Measurements from ENCODE around the gene HRH1.
"Not testable (repeated sequence)": the region's sequence is repeated elsewhere in the genome, so short reads cannot be mapped to it uniquely, and the experiment has no call there.

Gene HRH1

DNA sequence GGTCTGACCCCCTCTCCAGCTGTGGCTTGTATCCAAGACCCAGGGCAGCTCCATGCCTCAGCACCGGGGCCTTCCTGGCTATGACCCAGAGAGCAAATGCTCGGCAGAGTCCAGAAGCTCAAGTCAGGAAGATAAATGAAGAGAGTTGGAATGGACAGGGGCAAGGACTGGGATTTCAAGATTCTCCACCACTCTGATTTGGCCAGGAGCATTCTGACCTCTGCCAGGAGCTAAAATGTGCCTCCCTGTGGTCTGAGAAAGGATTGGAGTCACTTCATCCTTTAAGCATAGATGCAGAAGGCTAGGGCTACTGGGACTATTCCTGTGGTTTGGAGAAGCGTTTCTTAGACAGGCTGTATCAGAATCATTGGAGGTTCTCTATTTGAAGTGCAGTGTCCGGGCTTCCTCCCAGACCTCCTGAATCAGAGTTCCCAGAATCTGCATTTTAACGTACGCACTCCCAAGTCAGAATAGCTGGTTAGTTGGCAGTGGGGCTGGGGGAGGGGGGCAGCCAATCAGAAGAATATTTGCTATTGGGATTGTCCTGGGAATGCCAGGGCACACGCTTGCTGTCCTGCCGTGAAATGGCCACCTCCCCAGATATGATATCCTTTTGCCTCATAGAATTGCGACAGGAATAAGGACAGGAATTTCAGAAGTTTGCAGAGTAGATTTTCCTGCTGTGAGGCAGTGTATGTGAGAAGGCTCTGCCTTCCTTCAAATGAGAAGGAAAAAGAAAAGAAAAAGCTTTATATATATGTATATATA is 57.4 kb downstream of the HRH1 start:
- no peak for DNase-seq
- H3K27ac Mint-ChIP-seq = no peak overlapping the region
- no peaks in the 10 kb centered on the region for H3K36me3 Mint-ChIP-seq (ENCODE audit: low read depth)
- TF ChIP-seq, protein P1, sequence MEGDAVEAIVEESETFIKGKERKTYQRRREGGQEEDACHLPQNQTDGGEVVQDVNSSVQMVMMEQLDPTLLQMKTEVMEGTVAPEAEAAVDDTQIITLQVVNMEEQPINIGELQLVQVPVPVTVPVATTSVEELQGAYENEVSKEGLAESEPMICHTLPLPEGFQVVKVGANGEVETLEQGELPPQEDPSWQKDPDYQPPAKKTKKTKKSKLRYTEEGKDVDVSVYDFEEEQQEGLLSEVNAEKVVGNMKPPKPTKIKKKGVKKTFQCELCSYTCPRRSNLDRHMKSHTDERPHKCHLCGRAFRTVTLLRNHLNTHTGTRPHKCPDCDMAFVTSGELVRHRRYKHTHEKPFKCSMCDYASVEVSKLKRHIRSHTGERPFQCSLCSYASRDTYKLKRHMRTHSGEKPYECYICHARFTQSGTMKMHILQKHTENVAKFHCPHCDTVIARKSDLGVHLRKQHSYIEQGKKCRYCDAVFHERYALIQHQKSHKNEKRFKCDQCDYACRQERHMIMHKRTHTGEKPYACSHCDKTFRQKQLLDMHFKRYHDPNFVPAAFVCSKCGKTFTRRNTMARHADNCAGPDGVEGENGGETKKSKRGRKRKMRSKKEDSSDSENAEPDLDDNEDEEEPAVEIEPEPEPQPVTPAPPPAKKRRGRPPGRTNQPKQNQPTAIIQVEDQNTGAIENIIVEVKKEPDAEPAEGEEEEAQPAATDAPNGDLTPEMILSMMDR (IDR thresholded peaks at IDR 0.05) = no peak
- no peaks in the 10 kb centered on the region for H3K9me3 Mint-ChIP-seq
- peaks cover 18% of the 10 kb centered on the region for H3K4me1 Mint-ChIP-seq
- H3K27me3 Mint-ChIP-seq (ENCODE audit: low read depth, poor library complexity) = peaks cover 18% of the 10 kb centered on the region
- H3K4me3 Mint-ChIP-seq = no peak overlapping the region

GRCh38 chr3:11212299-11212608 is 58.0 kb downstream of the HRH1 start:
- Mint-ChIP-seq H3K36me3 (ENCODE audit: low read depth) (no peaks in the 10 kb centered on the region), H3K9me3 (no peaks in the 10 kb centered on the region), H3K4me3 (no peak overlapping the region), H3K27ac (no peak overlapping the region), H3K4me1 (peaks cover 18% of the 10 kb centered on the region), H3K27me3 (ENCODE audit: low read depth, poor library complexity) (peaks cover 20% of the 10 kb centered on the region)
- no peak for DNase-seq
- TF ChIP-seq, protein P1 (IDR thresholded peaks at IDR 0.05) = no peak

DNA sequence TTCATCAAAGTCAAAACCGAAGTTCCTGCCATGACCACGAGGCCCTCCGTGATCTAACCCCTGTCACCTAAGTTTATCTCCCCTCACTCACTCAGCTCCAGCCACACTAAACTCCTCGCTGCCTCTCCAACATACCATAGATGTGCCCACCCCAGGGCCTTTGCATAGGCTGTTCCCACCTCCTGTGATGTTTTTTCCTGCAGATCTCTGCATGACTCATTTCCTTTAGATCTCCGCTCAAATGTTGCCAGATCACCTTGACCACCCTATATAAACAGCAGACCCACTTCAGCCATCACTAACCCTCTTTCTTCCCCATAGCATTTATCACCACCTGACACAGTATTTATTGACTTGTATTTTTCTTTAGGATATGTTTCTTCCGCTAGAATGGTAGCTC is 58.5 kb downstream of the HRH1 start:
- Mint-ChIP-seq H3K4me3 (no peak overlapping the region), H3K36me3 (ENCODE audit: low read depth) (no peaks in the 10 kb centered on the region), H3K27ac (no peak overlapping the region), H3K27me3 (ENCODE audit: low read depth, poor library complexity) (peaks cover 21% of the 10 kb centered on the region), H3K4me1 (peaks cover 18% of the 10 kb centered on the region), H3K9me3 (no peaks in the 10 kb centered on the region)
- TF ChIP-seq, protein P1 (IDR thresholded peaks at IDR 0.05) = no peak
- DNase-seq = no peak

GRCh38 chr3:11213810-11214450 is 59.6 kb downstream of the HRH1 start:
- H3K27me3 Mint-ChIP-seq (ENCODE audit: low read depth, poor library complexity) = peaks cover 14% of the 10 kb centered on the region
- TF ChIP-seq, protein P1 (IDR thresholded peaks at IDR 0.05) = no peak
- no peak overlapping the region for H3K27ac Mint-ChIP-seq
- H3K4me1 Mint-ChIP-seq = peaks cover 18% of the 10 kb centered on the region
- no peaks in the 10 kb centered on the region for H3K36me3 Mint-ChIP-seq (ENCODE audit: low read depth)
- no peak for DNase-seq
- H3K9me3 Mint-ChIP-seq = no peaks in the 10 kb centered on the region
- H3K4me3 Mint-ChIP-seq = no peak overlapping the region

GRCh38 chr3:11214451-11214978 is 60.2 kb downstream of the HRH1 start:
- TF ChIP-seq, protein P1 (IDR thresholded peaks at IDR 0.05) = no peak
- Mint-ChIP-seq H3K4me1 (peaks cover 18% of the 10 kb centered on the region), H3K27ac (no peak overlapping the region), H3K4me3 (no peak overlapping the region), H3K27me3 (ENCODE audit: low read depth, poor library complexity) (peaks cover 13% of the 10 kb centered on the region), H3K36me3 (ENCODE audit: low read depth) (no peaks in the 10 kb centered on the region), H3K9me3 (no peaks in the 10 kb centered on the region)
- DNase-seq = no peak

DNA sequence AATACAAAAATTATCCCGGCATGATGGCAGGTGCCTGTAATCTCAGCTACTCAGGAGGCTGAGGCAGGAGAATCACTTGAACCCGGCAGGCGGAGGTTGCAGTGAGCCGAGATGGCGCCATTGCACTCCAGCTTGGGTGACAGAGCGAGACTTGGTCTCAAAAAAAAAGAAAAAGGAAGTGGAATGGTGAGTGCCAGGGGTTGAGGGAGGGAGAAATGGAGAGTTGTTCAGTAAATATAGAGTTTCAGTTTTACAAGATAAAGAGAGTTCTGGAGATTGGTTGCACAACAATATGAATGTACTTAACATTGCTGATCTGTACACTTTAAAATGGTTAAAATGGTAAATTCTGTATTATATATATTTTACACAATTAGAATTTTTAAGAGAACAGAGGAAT is 63.1 kb downstream of the HRH1 start:
- not testable (repeated sequence) for H3K4me3 Mint-ChIP-seq

More for the DNA sequence above, 63.1 kb downstream of the HRH1 start:
- H3K36me3 Mint-ChIP-seq (ENCODE audit: low read depth); DNase-seq; H3K9me3 Mint-ChIP-seq; H3K27ac Mint-ChIP-seq: not testable (repeated sequence)
- Mint-ChIP-seq H3K27me3 (ENCODE audit: low read depth, poor library complexity) (peaks cover 19% of the 10 kb centered on the region), H3K4me1 (peaks cover 18% of the 10 kb centered on the region)
